HG02943 (cell line): ENCODE measurements around the gene ART5.

Experiments used
- ATAC-seq: cut with Tn5 transposase; IDR thresholded peaks from one replicate; pipeline ENCODE4 v1.9.1; 2021; ENCODE audit warnings: mild to moderate bottlenecking, low read depth, moderate library complexity; ENCODE audit not compliant: unreplicated experiment

The ART5 gene

GRCh38 chr11:3641701-3642070 is at the start of gene ART5:
ART5 (minus strand) TSS chr11:3641992; CDS start chr11:3641862, 130 bp downstream.
- no peak for ATAC-seq

- ATAC-seq: no peak
Measured at GRCh38 chr11:3686751-3687150, 45.0 kb upstream of the ART5 start.

GRCh38 chr11:3685923-3686322 is 44.1 kb upstream of the ART5 start:
- ATAC-seq: no peak

- no peak for ATAC-seq
Measured at GRCh38 chr11:3684819-3685172, 43.0 kb upstream of the ART5 start.

- no peak for ATAC-seq
Measured at GRCh38 chr11:3684129-3684818, 42.5 kb upstream of the ART5 start.

GRCh38 chr11:3683039-3683438 is 41.2 kb upstream of the ART5 start:
- ATAC-seq: no peak

- ATAC-seq: no peak
Measured at GRCh38 chr11:3679077-3679476, 37.3 kb upstream of the ART5 start.

GRCh38 chr11:3675971-3676370 is 34.2 kb upstream of the ART5 start:
- ATAC-seq: no peak

GRCh38 chr11:3674189-3674588 is 32.4 kb upstream of the ART5 start:
- no peak for ATAC-seq

- no peak for ATAC-seq
Measured at GRCh38 chr11:3671334-3672254, 29.8 kb upstream of the ART5 start, which contains the start of gene CHRNA10. CHRNA10 (minus strand) TSS chr11:3671384; CDS start chr11:3671312, 72 bp downstream.

- no peak for ATAC-seq
Measured at GRCh38 chr11:3669742-3670183, 28.0 kb upstream of the ART5 start.

- ATAC-seq: no peak
Measured at GRCh38 chr11:3669128-3669527, 27.3 kb upstream of the ART5 start.

GRCh38 chr11:3667149-3668035 is 25.6 kb upstream of the ART5 start:
- no peak for ATAC-seq

- no peak for ATAC-seq
Measured at GRCh38 chr11:3666023-3666530, 24.3 kb upstream of the ART5 start.

- ATAC-seq: no peak
Measured at GRCh38 chr11:3665336-3666022, 23.7 kb upstream of the ART5 start.

- ATAC-seq: no peak
Measured at GRCh38 chr11:3664032-3664630, 22.3 kb upstream of the ART5 start.

GRCh38 chr11:3662856-3663255 is 21.1 kb upstream of the ART5 start:
- no peak for ATAC-seq

GRCh38 chr11:3660960-3661359 is 19.2 kb upstream of the ART5 start:
- ATAC-seq: no peak
